T-helper 9 cell (primary cell): ENCODE measurements around the gene CUEDC2.

Experiments used
- DNase-seq: peaks from one replicate; pipeline ENCODE4 v3.0.0-alpha.2; 2020

CUEDC2 gene

GRCh38 chr10:102424145-102424544, 8.2 kb downstream of the CUEDC2 start:
- DNase-seq: no peak

GRCh38 chr10:102423372-102423968, 8.9 kb downstream of the CUEDC2 start:
- DNase-seq: no peak

- DNase-seq: no peak
These were observed 9.7 kb downstream of the CUEDC2 start for GRCh38 chr10:102422545-102423129.

- no peak for DNase-seq
These were observed 10.4 kb downstream of the CUEDC2 start for GRCh38 chr10:102421757-102422512.

- no peak for DNase-seq
These were observed 10.9 kb downstream of the CUEDC2 start for GRCh38 chr10:102421507-102421756.

GRCh38 chr10:102420714-102421506, 11.5 kb downstream of the CUEDC2 start, which contains the start of gene FBXL15:
Gene FBXL15 (plus strand): TSS chr10:102420836. CDS start chr10:102421130, 294 bp downstream.
- DNase-seq: peak; percentile 88

GRCh38 chr10:102420181-102420713, 12.1 kb downstream of the CUEDC2 start:
- DNase-seq: no peak

- peak; percentile 65 for DNase-seq
These were observed 12.8 kb downstream of the CUEDC2 start for GRCh38 chr10:102419269-102420180.

GRCh38 chr10:102418622-102419268, 13.6 kb downstream of the CUEDC2 start, which contains the start of gene PSD:
Gene PSD (minus strand): TSS chr10:102418785. CDS start chr10:102417038, 1,747 bp downstream.
- no peak for DNase-seq

GRCh38 chr10:102416695-102417094, 15.7 kb downstream of the CUEDC2 start:
- DNase-seq: no peak

- no peak for DNase-seq
These were observed 16.1 kb downstream of the CUEDC2 start for GRCh38 chr10:102416283-102416682.

GRCh38 chr10:102414749-102415148, 17.6 kb downstream of the CUEDC2 start:
- no peak for DNase-seq

- DNase-seq: no peak
These were observed 18.4 kb downstream of the CUEDC2 start for GRCh38 chr10:102413806-102414561.

GRCh38 chr10:102413053-102413705, 19.2 kb downstream of the CUEDC2 start:
- no peak for DNase-seq

- DNase-seq: no peak
These were observed 20.1 kb downstream of the CUEDC2 start for GRCh38 chr10:102412293-102412692.

- DNase-seq: no peak
These were observed 20.8 kb downstream of the CUEDC2 start for GRCh38 chr10:102411341-102412255.

- DNase-seq: no peak
These were observed 21.8 kb downstream of the CUEDC2 start for GRCh38 chr10:102410429-102411073.
